ENCODE measurements around the gene EFHD2. TPM values are rescaled to one million over a fixed set of nuclear protein-coding genes. Genes with fewer than 3 reads are reported as not detected.

The EFHD2 gene
- total and polyA plus RNA-seq, 3 donors from 2014 or later: 146 to 384 (median 308) TPM

DNA sequence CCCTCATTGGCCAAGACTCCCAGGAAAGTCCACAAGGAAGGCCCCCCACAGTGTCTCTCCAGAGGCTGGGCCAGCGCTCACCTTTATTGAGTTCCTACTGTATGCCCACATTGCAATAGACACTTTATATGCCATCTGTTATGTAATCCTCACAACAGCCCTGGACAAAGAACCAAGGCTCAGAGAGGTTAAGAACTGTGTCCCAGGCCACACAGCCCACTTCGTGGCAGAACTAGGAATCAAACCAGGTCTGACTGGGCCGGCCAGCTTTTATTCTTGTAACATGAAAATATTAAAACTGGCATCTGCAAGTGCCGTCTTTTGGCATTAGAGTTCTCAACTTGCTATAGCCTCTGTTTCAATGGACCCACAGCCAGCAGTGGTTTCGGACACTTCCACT lies 33.1 kb downstream of the EFHD2 start:
- no peak overlapping the region for H3K27ac ChIP-seq
- intact Hi-C loops (cut with DNase I; ENCODE audit: low total_unique reads): no loop called here
- no peak overlapping the region for H3K4me3 ChIP-seq
- H3K27me3 ChIP-seq: no peaks in the 10 kb centered on the region
- TF ChIP-seq POLR2A (IDR thresholded peaks at IDR 0.05): no peak
- 83 to 90% methylated on average over 5 of the region's 5 CpGs for WGBS, 2 donors
- H3K4me1 ChIP-seq: peaks cover 3% of the 10 kb centered on the region
- H3K36me3 ChIP-seq (ENCODE audit: low read depth, missing control alignments): no peaks in the 10 kb centered on the region
- H3K9me3 ChIP-seq: no peaks in the 10 kb centered on the region
- no peak for DNase-seq

DNA sequence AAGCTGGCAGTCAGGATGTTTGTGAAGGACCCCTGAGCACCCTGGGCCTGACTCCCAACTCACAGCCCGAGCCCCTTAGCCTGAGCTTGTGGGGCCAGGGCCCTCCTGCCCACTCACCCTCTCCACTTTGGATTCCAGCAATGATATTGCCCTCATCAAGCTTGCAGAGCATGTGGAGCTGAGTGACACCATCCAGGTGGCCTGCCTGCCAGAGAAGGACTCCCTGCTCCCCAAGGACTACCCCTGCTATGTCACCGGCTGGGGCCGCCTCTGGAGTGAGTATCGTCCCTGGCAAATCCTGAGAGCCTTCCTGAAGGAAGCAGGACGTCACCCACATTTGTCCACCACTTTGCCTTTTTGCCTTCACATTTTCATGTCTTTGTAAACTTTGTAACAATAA lies 33.6 kb downstream of the EFHD2 start:
- Histone ChIP-seq H3K9me3 (no peaks in the 10 kb centered on the region), H3K4me1 (peaks cover 3% of the 10 kb centered on the region), H3K36me3 (ENCODE audit: low read depth, missing control alignments) (no peaks in the 10 kb centered on the region), H3K4me3 (no peak overlapping the region), H3K27ac (no peak overlapping the region), H3K27me3 (no peaks in the 10 kb centered on the region)
- DNase-seq: no peak
- intact Hi-C loops (cut with DNase I; ENCODE audit: low total_unique reads): no loop called here
- TF ChIP-seq CTCF (IDR thresholded peaks at IDR 0.05): no peak
- WGBS, 2 donors: 80 to 84% methylated on average over 5 of the region's 5 CpGs

GRCh38 chr1:15444468-15445389 lies 35.0 kb downstream of the EFHD2 start:
- DNase-seq: no peak

DNA sequence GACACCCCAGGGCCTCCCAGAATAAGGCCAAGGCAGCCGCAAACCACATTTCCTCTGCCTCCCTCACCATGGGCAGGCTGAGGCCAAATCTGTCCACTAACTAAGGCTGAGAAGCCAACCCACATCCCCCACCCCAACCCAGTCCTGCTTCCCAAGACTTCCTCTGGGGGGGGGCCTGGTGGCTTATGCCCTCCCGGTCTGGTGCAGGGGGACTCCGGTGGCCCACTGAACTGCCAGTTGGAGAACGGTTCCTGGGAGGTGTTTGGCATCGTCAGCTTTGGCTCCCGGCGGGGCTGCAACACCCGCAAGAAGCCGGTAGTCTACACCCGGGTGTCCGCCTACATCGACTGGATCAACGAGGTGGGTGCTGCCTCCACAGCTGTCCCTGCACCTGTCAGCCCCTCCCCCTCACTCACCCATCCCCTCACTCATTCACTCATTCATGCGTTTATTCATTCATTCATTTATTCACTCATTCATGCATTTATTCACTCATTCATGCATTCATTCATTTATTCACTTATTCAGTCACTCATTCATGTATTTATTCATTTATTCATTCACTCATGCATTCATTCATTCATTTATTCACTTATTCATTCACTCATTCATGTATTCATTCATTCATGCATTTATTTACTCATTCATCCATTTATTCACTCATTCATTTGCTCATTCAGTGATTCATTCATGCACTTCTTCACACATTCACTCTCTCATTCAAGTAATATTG lies 35.9 kb downstream of the EFHD2 start:
- Histone ChIP-seq H3K4me3 (no peak overlapping the region), H3K27me3 (no peaks in the 10 kb centered on the region), H3K27ac (no peak overlapping the region), H3K36me3 (ENCODE audit: low read depth, missing control alignments) (no peaks in the 10 kb centered on the region), H3K4me1 (peaks cover 3% of the 10 kb centered on the region), H3K9me3 (no peaks in the 10 kb centered on the region)
- 77 to 88% methylated on average over 6 to 14 of the region's 14 CpGs for WGBS, 2 donors
- DNase-seq: no peak
- intact Hi-C loops (cut with DNase I; ENCODE audit: low total_unique reads): no loop called here
- TF ChIP-seq CTCF (IDR thresholded peaks at IDR 0.05): no peak
- no peak for TF ChIP-seq POLR2A (IDR thresholded peaks at IDR 0.05)

More at GRCh38 chr1:15444468-15445389, 35.0 kb downstream of the EFHD2 start:
- WGBS, 2 donors: 65 to 67% methylated on average over 16 to 17 of the region's 17 CpGs
- no peak for TF ChIP-seq POLR2A (IDR thresholded peaks at IDR 0.05)
- no peak for TF ChIP-seq CTCF (IDR thresholded peaks at IDR 0.05)
- Histone ChIP-seq H3K4me1 (peaks cover 3% of the 10 kb centered on the region), H3K27me3 (no peaks in the 10 kb centered on the region), H3K27ac (no peak overlapping the region), H3K36me3 (ENCODE audit: low read depth, missing control alignments) (no peaks in the 10 kb centered on the region), H3K4me3 (no peak overlapping the region), H3K9me3 (no peaks in the 10 kb centered on the region)
- intact Hi-C loops (cut with DNase I; ENCODE audit: low total_unique reads): no loop called here

DNA sequence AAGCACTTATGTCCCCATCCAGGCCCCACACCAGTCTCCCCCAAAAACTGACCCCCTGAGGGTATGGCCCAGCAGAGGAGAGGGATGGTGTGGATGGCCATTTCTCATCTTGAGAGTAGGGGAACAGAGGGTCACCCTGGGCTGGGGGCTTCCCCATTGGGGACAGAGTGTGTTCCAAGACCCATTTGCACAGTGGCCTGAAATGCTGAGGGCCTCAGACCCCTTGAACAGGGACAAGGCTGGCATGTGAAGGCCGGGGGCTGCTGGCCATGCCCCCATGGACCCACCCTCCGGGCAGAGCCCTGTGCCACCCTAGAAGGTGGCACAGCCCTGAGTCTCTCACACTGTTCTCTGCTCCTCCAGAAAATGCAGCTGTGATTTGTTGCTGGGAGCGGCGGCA lies 36.5 kb downstream of the EFHD2 start:
- H3K36me3 ChIP-seq (ENCODE audit: low read depth, missing control alignments): no peaks in the 10 kb centered on the region
- no peaks in the 10 kb centered on the region for H3K9me3 ChIP-seq
- no peak overlapping the region for H3K4me3 ChIP-seq
- H3K27ac ChIP-seq: no peak overlapping the region
- 80 to 100% methylated on average over 2 to 4 of the region's 4 CpGs for WGBS, 2 donors
- TF ChIP-seq POLR2A (IDR thresholded peaks at IDR 0.05) (no peak), CTCF (IDR thresholded peaks at IDR 0.05) (no peak)
- H3K4me1 ChIP-seq: peaks cover 3% of the 10 kb centered on the region
- DNase-seq: no peak
- intact Hi-C loops (cut with DNase I; ENCODE audit: low total_unique reads): no loop called here
- H3K27me3 ChIP-seq: no peaks in the 10 kb centered on the region
